CD4-positive, alpha-beta T cell treated with Interleukin-12 subunit alpha and Interleukin-12 subunit beta, for 1 hour (primary cell): ENCODE measurements around the gene SYNCRIP.
"Not testable (repeated sequence)": the region's sequence is repeated elsewhere in the genome, so short reads cannot be mapped to it uniquely, and the experiment has no call there.

Source experiments
- DNase-seq: peaks from one replicate; pipeline ENCODE4 v3.0.0-alpha.2; 2020

The SYNCRIP gene

DNA sequence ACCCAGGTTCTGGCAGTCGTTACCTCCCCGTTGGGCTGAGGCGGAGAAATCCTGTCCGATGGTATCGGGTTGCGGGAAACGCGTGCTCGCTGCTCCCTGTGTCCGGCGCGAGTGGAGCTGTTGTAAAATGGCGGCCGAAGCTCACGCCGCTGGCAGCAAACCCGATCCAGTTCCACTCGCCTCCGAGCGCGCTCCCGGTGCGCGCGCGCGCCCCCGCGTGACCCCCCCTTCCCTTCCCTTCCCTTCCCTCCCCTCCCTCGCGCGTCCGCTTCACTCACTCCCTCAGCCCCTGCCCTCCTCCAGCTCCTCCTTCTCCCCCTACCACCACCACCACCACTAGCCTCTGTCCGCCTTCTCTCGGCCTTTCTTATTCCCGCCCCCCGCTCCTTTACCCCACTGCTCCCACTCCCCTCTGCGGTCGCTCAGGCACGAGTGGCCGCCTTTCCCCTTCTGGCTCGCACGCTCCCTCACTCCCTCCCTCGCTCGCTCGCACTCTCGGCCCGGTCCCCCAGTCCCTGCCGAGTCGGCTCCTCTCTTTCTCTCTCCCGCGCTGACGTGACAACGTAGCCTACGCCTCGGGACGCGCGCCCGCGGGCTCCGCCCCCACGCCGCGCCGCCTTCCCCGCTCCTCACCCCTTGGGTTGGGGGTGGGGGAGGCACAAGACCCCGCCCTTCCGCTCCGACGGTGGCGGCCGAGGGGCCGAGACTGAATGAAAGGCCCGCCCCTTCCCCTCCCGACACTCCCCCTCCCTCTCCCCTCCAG, at the start of gene SYNCRIP:
SYNCRIP (minus strand) TSS at position 113 of the 763 bp plus-strand sequence. CDS start 1,447 bp downstream, outside the sequence.
- peak; percentile 99 for DNase-seq

DNA sequence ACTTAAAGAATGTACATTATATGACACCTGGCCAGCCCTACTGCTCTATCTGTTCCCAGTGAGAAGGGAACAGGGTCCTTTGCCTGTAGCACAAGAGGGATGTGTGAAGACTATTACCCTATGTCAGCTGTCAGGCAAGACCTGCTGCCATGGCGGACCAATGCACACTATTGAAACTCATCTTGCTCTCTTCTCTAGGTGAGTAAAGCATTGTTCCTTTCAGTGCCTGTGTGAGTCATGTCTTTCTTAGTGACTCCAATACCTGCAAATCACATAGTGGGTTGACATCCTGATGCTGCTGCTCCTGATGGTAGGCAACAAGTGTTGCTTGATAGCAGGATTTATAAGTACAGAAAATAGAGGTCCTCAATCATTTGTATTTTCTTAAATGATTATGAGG, 48.8 kb upstream of the SYNCRIP start:
- DNase-seq = no peak

DNA sequence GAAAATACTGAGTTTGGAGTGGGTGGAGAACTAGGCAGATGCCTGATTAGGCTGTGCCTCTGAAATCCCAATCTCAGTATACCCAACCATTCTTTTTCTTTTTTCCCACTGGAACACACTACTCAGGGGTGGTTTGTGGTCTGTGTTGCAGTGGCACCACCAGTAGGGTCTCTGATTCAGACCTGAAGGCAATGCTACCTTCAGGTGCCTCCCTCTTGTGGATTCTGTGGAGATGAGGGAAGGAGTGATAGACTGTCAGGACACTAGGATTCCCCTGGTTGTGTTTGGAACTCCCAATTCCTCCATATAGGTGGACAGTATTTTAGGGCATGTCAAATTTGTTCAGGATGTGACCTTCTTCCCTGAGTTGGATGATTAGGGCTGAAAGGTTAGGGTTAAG, 47.4 kb upstream of the SYNCRIP start:
- no peak for DNase-seq

DNA sequence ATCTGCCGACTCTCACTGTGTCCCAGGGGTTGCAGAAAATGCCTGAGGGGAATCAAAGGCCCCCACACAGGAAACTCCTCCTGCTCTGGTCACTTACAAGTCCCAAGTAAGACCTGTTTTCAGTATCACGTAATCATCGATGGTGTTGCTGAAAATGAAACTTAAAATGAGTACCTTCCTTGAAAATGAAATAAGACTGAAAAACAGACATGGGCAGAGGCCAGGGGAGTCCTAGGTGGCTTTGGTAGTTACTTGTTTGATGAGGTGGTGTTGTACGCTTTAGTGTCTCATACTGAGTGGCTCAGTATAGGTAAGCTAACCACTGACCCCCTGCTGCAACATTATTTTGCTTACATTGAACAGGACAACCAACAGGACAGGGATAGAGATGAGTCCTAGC, 43.0 kb upstream of the SYNCRIP start:
- no peak for DNase-seq

- no peak for DNase-seq
Observed at GRCh38 chr6:85684809-85685171, 42.1 kb upstream of the SYNCRIP start.

DNA sequence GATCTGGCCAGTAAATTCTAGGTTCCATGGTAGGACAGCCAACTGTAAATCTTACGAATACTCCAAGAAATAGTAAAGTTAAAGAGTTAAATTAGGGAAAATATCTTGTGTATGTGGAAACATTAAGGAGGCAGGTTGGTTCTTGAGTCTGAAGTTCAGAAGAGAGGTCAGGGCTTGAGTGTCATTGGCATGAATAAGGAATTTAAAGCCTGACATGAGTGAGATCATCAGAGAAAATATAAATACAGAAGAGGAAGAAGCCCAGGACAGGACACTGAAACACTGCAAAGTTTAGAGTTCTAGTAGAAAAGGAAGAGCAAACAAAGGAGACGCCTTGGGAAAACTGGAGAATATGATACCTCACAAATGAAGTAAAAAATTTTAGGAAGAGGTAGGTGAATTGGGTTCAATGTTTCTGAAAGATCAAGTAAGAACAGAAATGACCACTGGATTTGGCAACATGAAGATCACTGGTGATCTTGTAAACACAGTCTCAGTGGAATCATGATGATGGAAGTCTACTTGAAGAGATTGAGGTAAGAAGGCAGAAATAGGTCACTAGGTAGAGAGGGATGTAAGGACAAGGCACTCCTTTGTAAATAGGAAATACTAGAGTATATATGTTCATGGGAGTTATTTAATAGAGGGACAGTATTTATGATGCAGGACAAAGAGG, 41.6 kb upstream of the SYNCRIP start:
- DNase-seq = no peak

GRCh38 chr6:85681899-85682298, 39.2 kb upstream of the SYNCRIP start:
- not testable (repeated sequence) for DNase-seq

- no peak for DNase-seq
Observed at GRCh38 chr6:85680388-85680787, 37.7 kb upstream of the SYNCRIP start.

- no peak for DNase-seq
Observed at GRCh38 chr6:85679445-85680123, 36.9 kb upstream of the SYNCRIP start.

DNA sequence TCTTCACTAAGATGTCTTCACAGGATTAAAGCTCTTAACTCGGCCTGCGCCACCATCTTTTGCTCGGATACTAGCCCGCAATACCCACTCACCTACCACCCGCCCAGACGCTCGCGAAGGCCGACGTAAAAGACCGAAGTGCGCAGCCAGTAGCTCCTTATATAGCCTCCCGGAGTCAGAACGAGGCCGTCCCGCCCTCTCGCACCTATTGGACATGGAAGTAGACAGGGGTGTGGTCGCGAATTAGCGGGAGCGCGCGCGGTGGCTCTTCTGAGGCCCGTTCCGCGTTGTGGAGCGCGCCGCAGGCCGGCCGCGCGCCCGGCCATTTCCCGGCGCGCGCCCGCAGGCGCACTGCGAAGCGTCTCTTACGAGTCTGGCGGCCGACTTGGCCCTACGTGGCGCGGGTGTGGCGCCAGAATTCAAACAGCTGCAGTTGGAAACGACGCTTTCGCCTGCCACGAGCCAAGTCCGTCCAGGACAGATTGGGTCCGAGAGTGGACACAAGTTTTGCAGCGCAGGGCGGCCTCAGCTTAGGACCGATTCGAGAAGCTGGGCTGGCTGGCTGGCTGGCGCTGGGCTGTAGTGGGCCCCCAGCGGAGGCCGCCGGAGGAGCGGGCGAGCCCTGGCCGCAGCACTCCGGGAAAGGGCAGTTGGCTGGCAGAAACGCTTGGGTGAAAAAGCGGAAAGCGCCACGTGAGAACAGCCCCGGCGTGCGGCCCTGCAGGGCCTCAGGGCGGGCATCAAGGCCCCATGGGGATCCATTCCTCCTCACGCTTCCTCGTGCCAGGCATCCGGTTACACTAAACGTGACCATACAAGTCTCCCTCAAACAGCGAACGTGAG, 36.1 kb upstream of the SYNCRIP start:
- peak; percentile 99 for DNase-seq

DNA sequence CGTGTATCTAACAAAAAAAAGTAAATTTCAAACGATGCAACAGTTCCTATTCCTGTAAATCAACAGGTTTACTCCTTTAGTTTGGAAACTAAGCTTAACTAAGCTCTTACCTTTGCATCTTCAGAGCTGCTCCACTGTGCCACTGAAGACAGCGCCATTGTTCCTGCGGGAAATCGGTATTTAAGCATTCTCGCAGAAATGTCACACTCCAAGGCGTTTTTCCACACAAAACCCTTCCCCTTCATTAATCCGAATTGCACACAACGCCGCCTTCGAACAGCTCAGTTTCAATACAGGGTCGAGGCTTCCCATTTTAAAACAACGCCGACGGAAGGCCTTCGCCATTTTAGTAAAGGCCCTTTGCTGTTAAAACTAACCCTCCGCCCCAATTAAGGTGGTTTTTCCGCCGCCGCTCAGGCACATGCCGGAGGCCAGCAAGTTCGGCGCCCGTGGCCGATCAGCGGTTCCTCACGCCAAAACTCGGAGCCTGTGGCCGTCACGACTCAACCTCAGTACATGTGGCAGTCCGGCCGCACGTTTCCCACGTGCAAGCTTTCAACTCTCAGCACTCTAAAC, 35.4 kb upstream of the SYNCRIP start:
- DNase-seq = no peak

- no peak for DNase-seq
Observed at GRCh38 chr6:85677234-85677956, 34.7 kb upstream of the SYNCRIP start.

DNA sequence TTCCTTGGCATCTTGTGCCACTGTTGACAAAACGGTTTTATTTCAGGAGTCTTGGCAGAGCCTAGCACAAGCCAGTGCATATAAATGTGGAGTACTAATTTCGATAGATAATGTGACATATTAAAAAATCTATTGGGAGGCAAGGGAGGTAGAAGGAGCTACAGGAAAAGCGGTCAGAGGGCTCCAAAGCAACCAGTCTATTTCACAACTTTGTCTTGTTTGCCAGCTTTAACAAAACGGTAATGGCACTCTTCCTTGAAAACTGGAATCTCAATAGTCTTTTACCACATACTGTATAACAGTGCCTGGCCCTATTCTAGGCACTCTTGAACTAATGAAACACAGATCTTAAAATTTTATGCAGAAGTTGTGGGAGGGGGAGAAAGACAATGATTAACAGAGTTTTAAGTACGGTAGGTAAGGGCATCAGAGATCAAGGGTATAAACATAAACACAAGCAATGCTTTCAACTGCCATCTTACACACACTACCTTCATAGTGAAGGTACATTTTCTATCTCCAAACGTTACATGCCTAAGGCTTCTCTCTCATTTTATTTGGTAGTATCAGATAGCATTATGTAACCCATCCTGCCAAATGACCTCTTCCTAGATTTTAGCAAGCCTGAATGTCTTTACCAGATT, 33.5 kb upstream of the SYNCRIP start:
- no peak for DNase-seq

DNA sequence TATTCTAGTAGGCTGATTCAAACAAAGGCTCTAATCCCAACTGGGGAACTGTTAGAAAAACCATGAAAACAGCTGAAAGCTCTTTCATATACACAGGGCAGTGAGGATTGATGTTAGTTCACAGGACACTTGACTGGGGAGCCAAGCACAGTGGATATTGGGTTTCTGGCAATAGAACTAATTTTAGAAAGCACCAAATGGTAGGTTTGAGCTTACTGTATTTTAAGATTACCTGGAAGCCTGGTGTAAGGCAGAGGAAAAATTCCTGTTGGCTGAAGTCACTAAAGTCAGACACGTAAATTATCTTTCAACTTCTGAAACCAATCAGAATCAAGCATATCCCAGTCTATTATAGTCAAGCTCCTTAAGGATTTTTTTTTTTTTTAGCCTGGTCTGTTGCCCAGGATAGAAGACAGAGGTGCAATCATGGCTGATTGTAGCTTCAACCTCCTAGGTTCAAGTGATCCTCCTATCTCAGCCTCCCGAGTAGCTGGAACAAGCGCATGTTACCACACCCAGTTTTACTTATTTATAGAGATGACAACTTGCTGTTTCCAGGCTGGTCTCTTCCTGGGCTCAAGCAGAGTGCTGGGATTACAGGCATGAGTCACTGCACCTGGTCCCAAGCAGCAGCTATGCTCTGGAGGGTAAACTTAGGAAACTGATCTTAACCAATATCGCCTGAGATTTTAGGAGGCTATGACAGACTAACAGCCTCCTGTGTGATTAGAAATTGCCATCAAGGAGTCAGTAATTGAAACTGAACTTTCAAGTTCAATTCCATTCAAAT, 32.5 kb upstream of the SYNCRIP start:
- no peak for DNase-seq

DNA sequence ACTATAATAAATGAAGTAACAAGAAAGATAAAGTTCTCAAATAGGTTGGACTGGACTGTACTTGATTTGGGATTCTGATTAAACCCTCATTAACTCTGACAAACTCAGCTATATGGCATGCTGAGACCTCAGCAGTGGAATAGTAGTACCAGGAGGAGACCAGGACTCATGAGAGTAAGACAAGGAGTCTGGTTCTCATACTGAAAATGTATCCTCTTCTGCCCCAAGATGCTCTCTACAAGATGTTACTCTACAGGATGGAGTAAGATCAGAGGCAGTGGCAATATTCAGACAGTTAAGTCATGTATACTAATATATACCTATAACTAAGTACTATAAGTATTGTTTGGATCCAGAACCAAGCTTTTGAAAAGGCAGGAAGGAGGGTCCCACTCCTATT, 31.9 kb upstream of the SYNCRIP start:
- DNase-seq = no peak

- no peak for DNase-seq
Observed at GRCh38 chr6:85673198-85674139, 30.8 kb upstream of the SYNCRIP start.

DNA sequence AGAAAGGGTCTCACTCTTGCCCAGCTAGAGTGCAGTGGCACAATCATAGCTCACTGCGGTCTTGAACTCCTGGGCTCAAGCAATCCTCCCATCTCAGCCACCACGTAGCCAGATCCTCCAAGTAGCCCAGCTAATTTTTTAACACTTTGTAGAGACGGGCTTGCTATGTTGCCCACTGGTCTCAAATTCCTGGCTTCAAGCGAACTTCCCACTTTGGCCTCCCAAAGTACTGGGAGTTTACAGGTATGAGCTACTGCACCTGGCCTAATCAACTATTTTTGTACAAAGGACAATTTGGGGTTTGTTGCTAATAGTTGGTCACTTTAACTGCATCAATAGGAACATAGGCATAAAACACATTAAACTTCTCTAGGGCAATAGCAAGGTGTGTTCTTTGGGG, 29.9 kb upstream of the SYNCRIP start:
- no peak for DNase-seq

DNA sequence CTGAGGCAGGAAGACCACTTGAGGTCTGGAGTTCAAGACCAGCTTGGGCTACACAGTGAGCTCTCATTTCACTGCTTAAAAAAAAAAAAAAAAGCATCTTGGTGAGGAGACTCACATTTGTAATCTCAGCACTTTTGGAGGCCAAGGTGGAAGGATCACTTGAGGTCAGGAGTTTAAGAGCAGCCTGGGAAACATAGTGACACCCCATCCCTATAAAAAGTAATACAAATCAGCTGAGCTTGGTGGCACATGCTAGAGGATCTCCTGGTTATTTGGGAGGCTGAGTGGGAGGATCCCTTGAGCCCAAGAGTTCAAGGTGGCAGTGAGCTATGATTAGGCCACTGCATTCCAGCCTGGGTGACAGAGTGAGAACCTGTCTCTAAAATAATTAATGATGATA, 29.4 kb upstream of the SYNCRIP start:
- no peak for DNase-seq

GRCh38 chr6:85670573-85670972, 27.9 kb upstream of the SYNCRIP start:
- DNase-seq = no peak
